SKM-1 (cell line): Measurements from ENCODE around the gene ASXL1.
"Not testable (repeated sequence)": the region's sequence is repeated elsewhere in the genome, so short reads cannot be mapped to it uniquely, and the experiment has no call there.

Experiments used
- DNase-seq: peaks from one replicate; lab custom pipeline; 2025; ENCODE audit not compliant: unreplicated experiment; lab: John Stamatoyannopoulos, UW

Gene ASXL1

GRCh38 chr20:32357869-32358631 lies at the start of gene ASXL1:
Gene ASXL1, plus strand, starts transcription at chr20:32358331. Its CDS starts 445 bp downstream, at chr20:32358776.
- peak; percentile 96 for DNase-seq

- no peak for DNase-seq
These were observed 45.3 kb upstream of the ASXL1 start for GRCh38 chr20:32312718-32313424.

GRCh38 chr20:32314768-32315167 lies 43.4 kb upstream of the ASXL1 start:
- no peak for DNase-seq

GRCh38 chr20:32315399-32315798 lies 42.7 kb upstream of the ASXL1 start:
- DNase-seq, result no peak

- no peak for DNase-seq
These were observed 42.2 kb upstream of the ASXL1 start for GRCh38 chr20:32315891-32316290.

- no peak for DNase-seq
These were observed 41.5 kb upstream of the ASXL1 start for GRCh38 chr20:32316667-32317066.

GRCh38 chr20:32319100-32319499 lies 39.0 kb upstream of the ASXL1 start:
- no peak for DNase-seq

- DNase-seq, result no peak
These were observed 37.8 kb upstream of the ASXL1 start for GRCh38 chr20:32320305-32320704.

- no peak for DNase-seq
These were observed 36.7 kb upstream of the ASXL1 start for GRCh38 chr20:32321390-32321789.

- DNase-seq, result not testable (repeated sequence)
These were observed 35.9 kb upstream of the ASXL1 start for GRCh38 chr20:32322260-32322659.

GRCh38 chr20:32323761-32324160 lies 34.4 kb upstream of the ASXL1 start:
- not testable (repeated sequence) for DNase-seq

- DNase-seq, result no peak
These were observed 32.2 kb upstream of the ASXL1 start for GRCh38 chr20:32325706-32326503.

GRCh38 chr20:32326504-32326845 lies 31.7 kb upstream of the ASXL1 start:
- no peak for DNase-seq

- DNase-seq, result no peak
These were observed 30.9 kb upstream of the ASXL1 start for GRCh38 chr20:32327087-32327681.

GRCh38 chr20:32329817-32330554 lies 28.1 kb upstream of the ASXL1 start:
- no peak for DNase-seq

GRCh38 chr20:32330555-32330897 lies 27.6 kb upstream of the ASXL1 start:
- no peak for DNase-seq

GRCh38 chr20:32332614-32333013 lies 25.5 kb upstream of the ASXL1 start:
- no peak for DNase-seq

GRCh38 chr20:32333181-32333987 lies 24.7 kb upstream of the ASXL1 start:
- no peak for DNase-seq

- no peak for DNase-seq
These were observed 23.9 kb upstream of the ASXL1 start for GRCh38 chr20:32333988-32334885.
